ENCODE data around the gene CP. TPM values are rescaled to one million over a fixed set of nuclear protein-coding genes. Genes with fewer than 3 reads are reported as not detected.

The CP gene
- total RNA-seq, 1 experiment from 2014 or later = 0.52 TPM

GRCh38 chr3:149170672-149171071 is 51.0 kb downstream of the CP start:
- H3K36me3 ChIP-seq (ENCODE audit: control insufficient read depth in 1 of 2, insufficient read depth in 2 of 2, low read length in 2 of 2) = 0 out of 4 replicates have a peak, but pooled peaks cover 0 to 2% of the 10 kb centered on the region in 2 experiments
- H3K27me3 ChIP-seq (ENCODE audit: insufficient read depth, low read length) = no peaks in the 10 kb centered on the region
- H2AFZ ChIP-seq (ENCODE audit: low read depth, low read length, poor library complexity, severe bottlenecking) = no peak overlapping the region
- ChIA-PET CTCF (no interaction called here), RAD21 (ENCODE audit: low non-redundant PET in 1 of 2, low total read pairs in 2 of 2, uncharacterized antibody in 2 of 2, unreplicated experiment in 2 of 2) (no interaction called here), POLR2A (no interaction called here)
- H3K9me2 ChIP-seq (ENCODE audit: insufficient read depth) = no peaks in the 10 kb centered on the region
- H4K20me1 ChIP-seq (ENCODE audit: insufficient read depth) = no peaks in the 10 kb centered on the region
- no peak overlapping the region for H3K27ac ChIP-seq (ENCODE audit: low read depth, low read length)
- intact Hi-C loops (cut with micrococcal nuclease) = no loop called here
- H3K9me3 ChIP-seq (ENCODE audit: control insufficient read depth in 1 of 2, insufficient read depth in 1 of 2, low read depth in 1 of 2, low read length in 2 of 2) = no peaks in the 10 kb centered on the region
- no peak overlapping the region for H3K9ac ChIP-seq (ENCODE audit: low read length)
- H3K4me1 ChIP-seq (ENCODE audit: control insufficient read depth in 1 of 2, insufficient read depth in 2 of 2, low read length in 2 of 2) = no peaks in the 10 kb centered on the region
- TF ChIP-seq POLR2A (IDR thresholded peaks at IDR 0.05; ENCODE audit: borderline replicate concordance, extremely low read depth, insufficient read depth, insufficient read length) (no peak), JUND (IDR thresholded peaks at IDR 0.05) (no peak), ZNF274 (IDR thresholded peaks at IDR 0.05; ENCODE audit: low read depth, low read length) (no peak), POLR2AphosphoS5 (IDR thresholded peaks at IDR 0.05; ENCODE audit: low read depth, low read length) (no peak), ATF3 (IDR thresholded peaks at IDR 0.05) (no peak), MAX (IDR thresholded peaks at IDR 0.05) (no peak), CEBPB (IDR thresholded peaks at IDR 0.05; ENCODE audit: low read depth) (no peak), ELF1 (IDR thresholded peaks at IDR 0.05; ENCODE audit: borderline replicate concordance, low read depth) (no peak)
- ATAC-seq (no peak), DNase-seq (ENCODE audit: low read depth, low spot score) (no peak)
- no peak overlapping the region for H3K4me2 ChIP-seq (ENCODE audit: low read length)
- H3K4me3 ChIP-seq (replicated peaks in 1 of 2; ENCODE audit: low read depth in 1 of 2, low read length in 2 of 2) = no peak overlapping the region
- no TSS peak for BruUV-seq (replicated peaks)
- H3K79me2 ChIP-seq (ENCODE audit: insufficient read depth, low read length) = no peaks in the 10 kb centered on the region

- Histone ChIP-seq H3K9me3 (ENCODE audit: control insufficient read depth in 1 of 2, insufficient read depth in 1 of 2, low read depth in 1 of 2, low read length in 2 of 2) (no peaks in the 10 kb centered on the region), H3K79me2 (ENCODE audit: insufficient read depth, low read length) (no peaks in the 10 kb centered on the region), H3K9me2 (ENCODE audit: insufficient read depth) (no peaks in the 10 kb centered on the region), H3K4me1 (ENCODE audit: control insufficient read depth in 1 of 2, insufficient read depth in 2 of 2, low read length in 2 of 2) (no peaks in the 10 kb centered on the region), H4K20me1 (ENCODE audit: insufficient read depth) (no peaks in the 10 kb centered on the region), H2AFZ (ENCODE audit: low read depth, low read length, poor library complexity, severe bottlenecking) (no peak overlapping the region), H3K27me3 (ENCODE audit: insufficient read depth, low read length) (no peaks in the 10 kb centered on the region), H3K4me3 (replicated peaks in 1 of 2; ENCODE audit: low read depth in 1 of 2, low read length in 2 of 2) (no peak overlapping the region), H3K4me2 (ENCODE audit: low read length) (no peak overlapping the region), H3K9ac (ENCODE audit: low read length) (no peak overlapping the region), H3K36me3 (ENCODE audit: control insufficient read depth in 1 of 2, insufficient read depth in 2 of 2, low read length in 2 of 2) (0 out of 4 replicates have a peak, but pooled peaks cover 0 to 2% of the 10 kb centered on the region in 2 experiments), H3K27ac (ENCODE audit: low read depth, low read length) (no peak overlapping the region)
- intact Hi-C loops (cut with micrococcal nuclease) = no loop called here
- ChIA-PET CTCF (no interaction called here), RAD21 (ENCODE audit: low non-redundant PET in 1 of 2, low total read pairs in 2 of 2, uncharacterized antibody in 2 of 2, unreplicated experiment in 2 of 2) (no interaction called here), POLR2A (no interaction called here)
- no peak for ATAC-seq
- DNase-seq (ENCODE audit: low read depth, low spot score) = no peak
- BruUV-seq (replicated peaks) = no TSS peak
- no peak for TF ChIP-seq CBX3 (IDR thresholded peaks at IDR 0.05; ENCODE audit: low read depth)
- no peak for TF ChIP-seq EZH2 (IDR thresholded peaks at IDR 0.05)
- TF ChIP-seq REST (IDR thresholded peaks at IDR 0.05; ENCODE audit: low read depth) = no peak
- TF ChIP-seq CTCF (IDR thresholded peaks at IDR 0.05 in 2 of 3, conservative IDR thresholded peaks at IDR 0.05 in 1 of 3; ENCODE audit: borderline replicate concordance in 1 of 3, insufficient read depth in 1 of 3, low read depth in 2 of 3, low read length in 2 of 3) = no peak
- TF ChIP-seq SP1 (IDR thresholded peaks at IDR 0.05; ENCODE audit: low read depth) = no peak
- TF ChIP-seq CEBPB (IDR thresholded peaks at IDR 0.05; ENCODE audit: low read depth) = no peak
- TF ChIP-seq SRF (IDR thresholded peaks at IDR 0.05; ENCODE audit: low read depth) = no peak
- no peak for TF ChIP-seq FOSL1 (IDR thresholded peaks at IDR 0.05; ENCODE audit: low read depth)
Measured at GRCh38 chr3:149167898-149168297, 53.7 kb downstream of the CP start.
